IMR-90 (cell line): ENCODE measurements around the gene PGA3. TPM values are rescaled to one million over a fixed set of nuclear protein-coding genes. Genes with fewer than 3 reads are reported as not detected.

Source experiments
- ATAC-seq: fragments of 200-7000 bp; cut with Tn5 transposase; 2 replicates; pipeline ENCODE4 v1.9.1; 2020; ENCODE audit warnings: low read depth, mild to moderate bottlenecking, moderate library complexity
- BruUV-seq: library from RNA; stranded (reverse); fragments of 400-500 nt; replicated peaks from 2 replicates; lab custom pipeline; 2021; lab: Mats Ljungman, UMichigan
- CTCF ChIA-PET: fragments of 300-600 bp; formaldehyde crosslinking; extraction: SDS; loops from one replicate; lab custom pipeline; 2021; ENCODE audit warnings: antibody characterized with exemption; lab: Yijun Ruan, JAX
- POLR2A ChIA-PET: fragments of 300-600 bp; sonication (Branson Sonifier 250); formaldehyde crosslinking; loops from one replicate; lab custom pipeline; 2022; ENCODE audit warnings: antibody characterized with exemption; ENCODE audit not compliant: unreplicated experiment; lab: Charles Lee
- DNase-seq: peaks from one replicate; pipeline ENCODE4 v3.0.0; 2013
- H2AFZ ChIP-seq: replicated peaks from 2 replicates; pipeline ENCODE3; 2013; ENCODE audit warnings: low read length, mild to moderate bottlenecking; ENCODE audit not compliant: poor library complexity
- H2AK5ac ChIP-seq: 2 replicates; pipeline ENCODE4 v1.6.1; 2013; ENCODE audit warnings: low read depth, low read length, inconsistent platforms
- H2AK9ac ChIP-seq: replicated peaks from 2 replicates; pipeline ENCODE3; 2013; ENCODE audit warnings: mild to moderate bottlenecking, low read depth, low read length, moderate library complexity; ENCODE audit not compliant: poor library complexity
- H2BK120ac ChIP-seq: 2 replicates; pipeline ENCODE4 v1.6.1; 2013; ENCODE audit warnings: low read depth, low read length, inconsistent platforms
- H2BK15ac ChIP-seq: 3 replicates; pipeline ENCODE4 v1.6.1; 2013; ENCODE audit warnings: low read depth, low read length, inconsistent platforms
- H2BK20ac ChIP-seq: 2 replicates; pipeline ENCODE4 v1.6.1; 2013; ENCODE audit warnings: low read depth, mild to moderate bottlenecking, inconsistent platforms, low read length, moderate library complexity
- H2BK5ac ChIP-seq: 2 replicates; pipeline ENCODE4 v1.6.1; 2013; ENCODE audit warnings: mild to moderate bottlenecking, low read depth, low read length, inconsistent platforms; ENCODE audit not compliant: poor library complexity, severe bottlenecking
- H3K14ac ChIP-seq: replicated peaks from 2 replicates; pipeline ENCODE4 v1.6.1; 2013; ENCODE audit warnings: low read depth, low read length, inconsistent platforms
- H3K18ac ChIP-seq: 2 replicates; pipeline ENCODE4 v1.6.1; 2013; ENCODE audit warnings: low read depth, low read length, control low read depth
- H3K23ac ChIP-seq: 2 replicates; pipeline ENCODE4 v1.6.1; 2013; ENCODE audit warnings: low read depth, low read length, inconsistent platforms
- H3K27ac ChIP-seq: 2 replicates; pipeline ENCODE4 v1.5.1; 2013; ENCODE audit warnings: mild to moderate bottlenecking, control low read depth, low read length; ENCODE audit not compliant: insufficient read depth
- H3K27me3 ChIP-seq: 2 replicates; pipeline ENCODE4 v1.6.1; 2013; ENCODE audit warnings: low read length; ENCODE audit not compliant: control insufficient read depth, insufficient read depth
- H3K36me3 ChIP-seq: 2 replicates; pipeline ENCODE4 v1.6.1; 2013; ENCODE audit warnings: low read length, mixed read lengths; ENCODE audit not compliant: control insufficient read depth, insufficient read depth
- H3K4ac ChIP-seq: 2 replicates; pipeline ENCODE4 v1.6.1; 2013; ENCODE audit warnings: low read depth, low read length, inconsistent platforms
- H3K4me1 ChIP-seq: 2 replicates; pipeline ENCODE4 v1.6.1; 2013; ENCODE audit warnings: low read length, mixed read lengths; ENCODE audit not compliant: control insufficient read depth, insufficient read depth
- H3K4me2 ChIP-seq: 2 replicates; pipeline ENCODE4 v1.6.1; 2013; ENCODE audit warnings: low read depth, mild to moderate bottlenecking, control low read depth, low read length, moderate library complexity
- H3K4me3 ChIP-seq: 2 replicates; pipeline ENCODE4 v1.5.1; 2013; ENCODE audit warnings: low read depth, mild to moderate bottlenecking, control low read depth, low read length, moderate library complexity; ENCODE audit not compliant: insufficient read depth
- H3K56ac ChIP-seq: 2 replicates; pipeline ENCODE4 v1.6.1; 2013; ENCODE audit warnings: low read length, inconsistent platforms; ENCODE audit not compliant: insufficient read depth; ENCODE audit errors: extremely low read depth
- H3K79me1 ChIP-seq, 2 experiments: 2 replicates each; pipeline ENCODE4 v1.6.1; 2013; ENCODE audit warnings: low read length in 2 of 2, inconsistent platforms in 1 of 2, low read depth in 1 of 2
- H3K9ac ChIP-seq: 2 replicates; pipeline ENCODE4 v1.6.1; 2013; ENCODE audit warnings: low read depth, low read length, control low read depth
- H3K9me1 ChIP-seq: 2 replicates; pipeline ENCODE4 v1.6.1; 2013; ENCODE audit warnings: low read length, inconsistent platforms; ENCODE audit not compliant: insufficient read depth
- H3K9me3 ChIP-seq: 2 replicates; pipeline ENCODE4 v1.6.1; 2013; ENCODE audit warnings: low read length; ENCODE audit not compliant: control insufficient read depth, insufficient read depth
- H4K20me1 ChIP-seq: 2 replicates; pipeline ENCODE4 v1.6.1; 2013; ENCODE audit warnings: low read length, inconsistent platforms; ENCODE audit not compliant: insufficient read depth
- H4K5ac ChIP-seq: 2 replicates; pipeline ENCODE4 v1.6.1; 2013; ENCODE audit warnings: mild to moderate bottlenecking, low read depth, low read length, control low read depth
- H4K8ac ChIP-seq, 2 experiments: 2 replicates each; pipeline ENCODE4 v1.6.1; 2013; ENCODE audit warnings: low read depth in 2 of 2, low read length in 2 of 2, control low read depth in 1 of 2, inconsistent platforms in 1 of 2
- H4K91ac ChIP-seq: 2 replicates; pipeline ENCODE4 v1.6.1; 2013; ENCODE audit warnings: low read depth, low read length, inconsistent platforms; ENCODE audit not compliant: insufficient read depth
- BHLHE40 ChIP-seq: fragments of 150-350 bp; IDR thresholded peaks from 2 replicates; pipeline ENCODE4 v1.6.1; 2016; ENCODE audit warnings: mild to moderate bottlenecking, low read depth, low read length
- CEBPB ChIP-seq: IDR thresholded peaks from 2 replicates; pipeline ENCODE4 v1.6.1; 2012; ENCODE audit warnings: low read depth, low read length, improper control_type of control experiment
- CHD1 ChIP-seq: IDR thresholded peaks from 2 replicates; pipeline ENCODE4 v1.6.1; 2012; ENCODE audit warnings: low read depth, low read length, improper control_type of control experiment
- CTCF ChIP-seq: conservative IDR thresholded peaks from 2 replicates; pipeline ENCODE4 v1.5.1; 2012; ENCODE audit warnings: mild to moderate bottlenecking, low read depth, low read length, improper control_type of control experiment
- ELK1 ChIP-seq: fragments of 150-350 bp; IDR thresholded peaks from 2 replicates; pipeline ENCODE4 v1.6.1; 2016; ENCODE audit warnings: low read depth, mild to moderate bottlenecking, low read length, moderate library complexity, borderline replicate concordance
- FOS ChIP-seq: fragments of 150-350 bp; IDR thresholded peaks from 2 replicates; pipeline ENCODE4 v1.6.1; 2016; ENCODE audit warnings: low read depth, low read length
- MAFK ChIP-seq: IDR thresholded peaks from 2 replicates; pipeline ENCODE4 v1.6.1; 2012; ENCODE audit warnings: low read depth, low read length, improper control_type of control experiment
- MAZ ChIP-seq: IDR thresholded peaks from 2 replicates; pipeline ENCODE4 v1.6.1; 2012; ENCODE audit warnings: low read depth, mild to moderate bottlenecking, low read length, improper control_type of control experiment, moderate library complexity, borderline replicate concordance
- MXI1 ChIP-seq: IDR thresholded peaks from 2 replicates; pipeline ENCODE4 v1.6.1; 2012; ENCODE audit warnings: low read depth, mild to moderate bottlenecking, low read length, moderate library complexity, borderline replicate concordance
- NFE2L2 ChIP-seq: fragments of 150-350 bp; IDR thresholded peaks from 2 replicates; pipeline ENCODE4 v1.6.1; 2016; ENCODE audit warnings: low read depth, mild to moderate bottlenecking, low read length
- POLR2A ChIP-seq: IDR thresholded peaks from 2 replicates; pipeline ENCODE4 v1.6.1; 2012; ENCODE audit warnings: mild to moderate bottlenecking, low read depth, low read length
- RAD21 ChIP-seq: IDR thresholded peaks from 2 replicates; pipeline ENCODE4 v1.6.1; 2012; ENCODE audit warnings: low read length, improper control_type of control experiment
- RCOR1 ChIP-seq: IDR thresholded peaks from 2 replicates; pipeline ENCODE4 v1.6.1; 2012; ENCODE audit warnings: mild to moderate bottlenecking, low read length, improper control_type of control experiment; ENCODE audit not compliant: insufficient replicate concordance
- RFX5 ChIP-seq: IDR thresholded peaks from 2 replicates; pipeline ENCODE4 v1.8.0; 2012; ENCODE audit warnings: low read depth, mild to moderate bottlenecking, low read length, moderate library complexity
- SMC3 ChIP-seq: fragments of 150-350 bp; IDR thresholded peaks from 2 replicates; pipeline ENCODE4 v1.6.1; 2016; ENCODE audit warnings: low read depth, mild to moderate bottlenecking, antibody characterized with exemption, low read length, moderate library complexity
- USF2 ChIP-seq: fragments of 150-350 bp; IDR thresholded peaks from 2 replicates; pipeline ENCODE4 v1.6.1; 2017; ENCODE audit warnings: mild to moderate bottlenecking, antibody characterized with exemption, low read length, low read depth
- WGBS, 2 experiments: methylation state at CpG; one replicate each; pipeline versions ENCODE4 v1.1.5 to v1.1.7; 2013; ENCODE audit warnings: missing lambda C conversion rate in 2 of 2; ENCODE audit not compliant: insufficient read length in 1 of 2; ENCODE audit errors: extremely low coverage in 2 of 2; 5-methylcytosine and 5-hydroxymethylcytosine counted together
- dilution Hi-C: fragments of 300-500 bp; cut with HindIII; formaldehyde crosslinking; loops from one replicate; pipeline ENCODE4 v1.14.3; 2018; ENCODE audit warnings: low sequenced_read_pairs; ENCODE audit not compliant: unreplicated experiment
- in situ Hi-C: fragments of 300-500 bp; cut with MboI; formaldehyde crosslinking; loops from 3 replicates; pipeline ENCODE4 v1.14.3; 2019; ENCODE audit warnings: low sequenced_read_pairs, inconsistent platforms, mixed read lengths
- intact Hi-C: fragments of 100-400 bp; cut with micrococcal nuclease; formaldehyde crosslinking; loops from 2 replicates; pipeline ENCODE4 v1.10.0; 2022
- polyA plus RNA-seq, 3 experiments: library from polyadenylated mRNA; depleted of rRNA; stranded (reverse); fragments of >200 nt; gene quantifications; 2 replicates each; pipeline ENCODE4 v1.2.3, GENCODE V29; 2012; ENCODE audit warnings: low replicate concordance in 1 of 3
- total RNA-seq: library from RNA; depleted of rRNA; stranded (reverse); fragments of >200 nt; gene quantifications from 2 replicates; pipeline ENCODE4 v1.2.3, GENCODE V29; 2012

Gene PGA3
- total and polyA plus RNA-seq, 2 of the 4 experiments (the other 2 are of a cell fraction) = 0.18 TPM; not detected in 1

GRCh38 chr11:61194169-61194671, 9.1 kb upstream of the PGA3 start:
- Histone ChIP-seq H4K20me1 (no peaks in the 10 kb centered on the region), H4K91ac (no peak overlapping the region), H3K14ac (no peak overlapping the region), H3K18ac (no peak overlapping the region), H3K9me3 (peaks cover 9% of the 10 kb centered on the region), H3K56ac (no peak overlapping the region), H3K4ac (no peak overlapping the region), H4K5ac (no peak overlapping the region), H2AFZ (no peak overlapping the region), H2AK9ac (no peak overlapping the region), H3K9me1 (no peaks in the 10 kb centered on the region), H2BK15ac (no peak overlapping the region), H3K4me1 (no peaks in the 10 kb centered on the region), H3K27me3 (peaks cover 25% of the 10 kb centered on the region), H3K36me3 (no peaks in the 10 kb centered on the region), H3K23ac (no peak overlapping the region), H2BK120ac (no peak overlapping the region), H4K8ac (no peak overlapping the region), H3K4me2 (no peak overlapping the region), H2BK20ac (no peak overlapping the region), H3K27ac (no peak overlapping the region), H3K4me3 (no peak overlapping the region), H3K79me1 (no peaks in the 10 kb centered on the region), H2BK5ac (no peak overlapping the region), H3K9ac (no peak overlapping the region), H2AK5ac (no peak overlapping the region)
- WGBS, 2 experiments = no CpG with 5 or more reads among the region's 12 CpGs
- dilution Hi-C loops = no loop called here
- ChIA-PET POLR2A (no interaction called here), CTCF (no interaction called here)
- no peak for DNase-seq
- ATAC-seq = no peak
- BruUV-seq = no TSS peak
- intact Hi-C loops = no loop called here
- in situ Hi-C loops = loop anchor here (5.0 kb wide), 1 partner anchor 63 kb away; no protein-coding TSS in a partner anchor
- TF ChIP-seq POLR2A = no peak
- no peak for TF ChIP-seq RAD21
- no peak for TF ChIP-seq ELK1
- no peak for TF ChIP-seq CTCF
- no peak for TF ChIP-seq USF2
- no peak for TF ChIP-seq RFX5
- no peak for TF ChIP-seq MAFK
- TF ChIP-seq NFE2L2 = no peak
- TF ChIP-seq RCOR1 = no peak
- no peak for TF ChIP-seq BHLHE40
- no peak for TF ChIP-seq MAZ
- no peak for TF ChIP-seq CHD1
- TF ChIP-seq SMC3 = no peak
- no peak for TF ChIP-seq FOS
- no peak for TF ChIP-seq CEBPB
- no peak for TF ChIP-seq MXI1
